ENCODE measurements around the gene ALPG.
"Not testable (repeated sequence)": the region's sequence is repeated elsewhere in the genome, so short reads cannot be mapped to it uniquely, and the experiment has no call there.

ALPG gene

DNA sequence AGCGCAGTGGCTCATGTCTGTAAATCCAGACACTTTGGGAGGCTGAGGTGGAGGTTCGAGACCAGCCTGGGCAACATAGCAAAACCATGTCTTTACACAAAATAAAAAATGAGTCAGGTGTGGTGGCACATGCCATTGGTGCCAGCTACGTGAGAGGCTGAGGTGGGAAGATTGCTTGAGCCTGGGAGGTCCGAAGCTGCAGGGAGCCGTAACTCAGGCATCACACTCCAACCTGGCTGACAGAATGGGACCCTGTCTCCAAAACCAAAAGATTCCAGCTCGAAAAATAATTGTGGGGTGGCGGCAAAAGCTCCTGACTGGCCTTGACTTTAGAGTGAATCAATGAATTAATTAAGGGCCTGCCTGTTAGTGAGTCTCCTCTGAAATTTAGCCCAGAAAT lies 29.3 kb upstream of the ALPG start:
- DNase-seq (ENCODE audit: low spot score): no peak

DNA sequence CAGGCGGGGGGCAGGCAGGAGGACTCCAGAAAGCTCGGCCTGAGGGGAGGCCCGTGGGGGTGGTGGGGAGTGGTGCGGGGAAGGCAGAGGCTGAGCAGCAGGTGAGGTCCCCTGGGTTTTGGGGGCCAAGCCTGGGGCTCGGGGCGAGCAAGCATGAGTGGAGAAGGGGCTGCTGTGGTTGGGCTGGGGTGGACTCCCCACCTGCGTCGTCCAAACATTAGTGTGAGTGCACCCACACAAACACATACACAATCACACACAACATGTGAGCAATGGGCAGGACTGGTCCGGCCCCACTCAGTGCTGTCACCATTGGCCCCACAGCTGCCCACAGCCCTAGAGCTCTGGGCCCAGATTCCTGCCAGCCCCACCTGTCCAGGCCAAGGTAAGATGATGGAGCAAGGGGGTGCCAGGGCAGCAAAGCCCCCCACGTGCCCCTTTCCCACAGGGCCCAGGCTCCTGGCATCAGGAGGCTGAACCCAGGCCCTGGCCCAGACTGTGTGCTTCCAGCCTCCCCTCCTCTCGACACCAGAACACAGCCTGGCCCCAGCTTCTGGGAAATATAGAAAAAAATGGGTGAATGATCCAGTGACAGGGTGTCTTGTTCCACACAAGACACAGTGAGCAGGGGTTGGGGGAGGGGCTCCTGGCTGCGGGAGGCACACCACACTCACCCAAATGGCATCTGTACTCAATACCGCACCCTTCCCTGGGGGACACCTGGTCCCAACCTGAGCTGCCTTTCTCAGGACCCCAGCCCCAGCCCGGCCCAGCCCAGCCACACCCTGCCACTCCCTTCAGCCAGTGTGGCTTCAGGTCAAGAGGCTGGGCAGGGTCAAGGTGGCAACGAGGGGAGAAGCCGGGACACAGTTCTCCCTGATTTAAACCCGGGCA lies 28.6 kb upstream of the ALPG start:
- no peak for DNase-seq (ENCODE audit: low spot score)

DNA sequence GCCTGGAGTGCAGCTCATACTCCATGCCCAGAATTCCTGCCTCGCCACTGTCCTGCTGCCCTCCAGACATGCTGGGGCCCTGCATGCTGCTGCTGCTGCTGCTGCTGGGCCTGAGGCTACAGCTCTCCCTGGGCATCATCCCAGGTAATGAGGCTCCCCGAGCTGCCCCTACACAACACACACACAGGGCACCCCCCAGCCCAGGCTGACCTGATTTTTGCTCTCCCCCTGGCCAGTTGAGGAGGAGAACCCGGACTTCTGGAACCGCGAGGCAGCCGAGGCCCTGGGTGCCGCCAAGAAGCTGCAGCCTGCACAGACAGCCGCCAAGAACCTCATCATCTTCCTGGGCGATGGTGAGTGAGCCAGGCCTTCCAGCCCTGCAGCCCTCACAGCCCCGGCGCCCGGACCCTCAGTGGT lies 27.9 kb upstream of the ALPG start, which contains the start of gene ALPP:
Gene ALPP (plus strand): TSS at position 17 of the 417 bp plus-strand sequence. CDS start 52 bp downstream, at position 69.
- not testable (repeated sequence) for DNase-seq (ENCODE audit: low spot score)

DNA sequence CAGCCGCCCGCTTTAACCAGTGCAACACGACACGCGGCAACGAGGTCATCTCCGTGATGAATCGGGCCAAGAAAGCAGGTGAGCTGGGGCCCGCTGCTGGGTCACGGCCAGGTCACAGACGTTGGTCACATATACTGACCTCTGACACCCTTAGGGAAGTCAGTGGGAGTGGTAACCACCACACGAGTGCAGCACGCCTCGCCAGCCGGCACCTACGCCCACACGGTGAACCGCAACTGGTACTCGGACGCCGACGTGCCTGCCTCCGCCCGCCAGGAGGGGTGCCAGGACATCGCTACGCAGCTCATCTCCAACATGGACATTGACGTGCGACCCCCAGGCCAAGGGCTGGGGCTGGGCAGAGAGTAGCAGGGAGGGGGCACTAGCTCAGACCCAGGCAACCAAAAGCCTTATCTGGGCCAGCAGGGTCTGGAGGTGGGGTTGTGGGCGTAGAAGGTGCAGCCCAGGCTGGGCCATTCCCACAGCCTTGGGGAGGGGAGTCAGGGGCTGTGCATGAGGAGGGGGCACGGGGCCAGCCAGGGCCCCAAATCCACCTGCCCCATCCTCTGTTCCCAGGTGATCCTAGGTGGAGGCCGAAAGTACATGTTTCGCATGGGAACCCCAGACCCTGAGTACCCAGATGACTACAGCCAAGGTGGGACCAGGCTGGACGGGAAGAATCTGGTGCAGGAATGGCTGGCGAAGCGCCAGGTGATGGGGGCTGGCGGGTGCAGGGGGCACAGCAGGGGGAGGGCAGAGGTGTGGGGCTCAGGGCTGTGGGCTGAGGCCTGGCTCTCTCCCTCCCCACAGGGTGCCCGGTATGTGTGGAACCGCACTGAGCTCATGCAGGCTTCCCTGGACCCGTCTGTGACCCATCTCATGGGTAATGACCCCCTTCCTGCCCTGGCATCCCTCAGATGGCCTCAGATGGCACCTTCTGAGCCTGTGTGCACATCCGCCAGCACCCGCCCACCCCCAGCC lies 26.7 kb upstream of the ALPG start:
- DNase-seq (ENCODE audit: low spot score): not testable (repeated sequence)

DNA sequence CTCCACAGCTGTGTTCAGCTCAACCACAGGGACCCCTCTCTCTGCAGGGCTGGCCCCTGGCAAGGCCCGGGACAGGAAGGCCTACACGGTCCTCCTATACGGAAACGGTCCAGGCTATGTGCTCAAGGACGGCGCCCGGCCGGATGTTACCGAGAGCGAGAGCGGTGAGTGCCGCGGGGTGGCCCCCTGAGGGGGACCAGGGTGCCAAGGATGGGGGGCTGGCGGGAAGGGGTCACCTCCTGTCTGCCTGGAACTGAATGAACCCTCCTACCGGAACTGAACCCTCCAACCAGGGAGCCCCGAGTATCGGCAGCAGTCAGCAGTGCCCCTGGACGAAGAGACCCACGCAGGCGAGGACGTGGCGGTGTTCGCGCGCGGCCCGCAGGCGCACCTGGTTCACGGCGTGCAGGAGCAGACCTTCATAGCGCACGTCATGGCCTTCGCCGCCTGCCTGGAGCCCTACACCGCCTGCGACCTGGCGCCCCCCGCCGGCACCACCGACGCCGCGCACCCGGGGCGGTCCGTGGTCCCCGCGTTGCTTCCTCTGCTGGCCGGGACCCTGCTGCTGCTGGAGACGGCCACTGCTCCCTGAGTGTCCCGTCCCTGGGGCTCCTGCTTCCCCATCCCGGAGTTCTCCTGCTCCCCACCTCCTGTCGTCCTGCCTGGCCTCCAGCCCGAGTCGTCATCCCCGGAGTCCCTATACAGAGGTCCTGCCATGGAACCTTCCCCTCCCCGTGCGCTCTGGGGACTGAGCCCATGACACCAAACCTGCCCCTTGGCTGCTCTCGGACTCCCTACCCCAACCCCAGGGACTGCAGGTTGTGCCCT lies 25.2 kb upstream of the ALPG start:
- DNase-seq (ENCODE audit: low spot score): not testable (repeated sequence)

GRCh38 chr2:232382331-232383225 lies 24.1 kb upstream of the ALPG start:
- DNase-seq (ENCODE audit: low spot score): no peak

GRCh38 chr2:232384466-232384865 lies 22.2 kb upstream of the ALPG start:
- DNase-seq (ENCODE audit: low spot score): no peak

GRCh38 chr2:232385058-232385457 lies 21.6 kb upstream of the ALPG start:
- DNase-seq (ENCODE audit: low spot score): not testable (repeated sequence)

DNA sequence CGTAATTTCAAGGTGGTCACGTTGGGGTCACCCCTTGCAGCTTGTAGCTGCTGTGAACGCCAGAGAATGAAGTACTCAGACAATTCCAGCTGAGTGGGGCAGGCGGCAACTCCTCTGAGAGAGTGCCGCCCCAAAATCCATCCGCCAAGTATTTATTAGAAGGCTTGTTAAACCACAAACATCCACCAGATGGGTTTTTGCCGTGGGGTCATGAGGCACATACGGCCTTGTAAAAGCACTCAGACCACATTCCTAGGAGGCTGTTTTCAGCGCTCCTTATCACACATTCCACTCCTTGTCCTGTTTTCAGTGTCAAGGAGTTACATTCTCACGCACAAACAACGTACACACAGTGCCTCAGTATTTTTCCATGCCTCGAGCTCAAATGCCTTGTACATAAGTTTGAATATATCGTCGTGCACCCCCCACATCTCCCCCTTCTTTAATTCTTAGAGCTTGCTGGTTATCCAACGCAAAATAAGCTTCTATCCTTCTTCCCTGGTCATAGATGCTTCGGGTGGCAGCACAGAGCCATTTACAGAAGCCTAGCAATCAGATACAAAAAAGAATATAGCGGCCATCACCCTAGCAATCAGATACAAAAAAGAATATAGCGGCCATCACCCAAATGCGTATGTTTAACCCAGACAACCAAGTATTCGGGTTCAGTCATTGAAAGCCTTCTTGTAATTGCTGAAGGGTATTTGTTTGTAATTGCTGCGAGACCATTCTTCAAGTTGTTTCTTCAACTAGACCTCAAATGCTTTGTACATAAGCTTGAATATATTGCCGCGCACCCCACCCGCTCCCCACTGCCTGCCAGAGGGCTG lies 20.8 kb upstream of the ALPG start:
- DNase-seq (ENCODE audit: low spot score): peak; percentile 61

DNA sequence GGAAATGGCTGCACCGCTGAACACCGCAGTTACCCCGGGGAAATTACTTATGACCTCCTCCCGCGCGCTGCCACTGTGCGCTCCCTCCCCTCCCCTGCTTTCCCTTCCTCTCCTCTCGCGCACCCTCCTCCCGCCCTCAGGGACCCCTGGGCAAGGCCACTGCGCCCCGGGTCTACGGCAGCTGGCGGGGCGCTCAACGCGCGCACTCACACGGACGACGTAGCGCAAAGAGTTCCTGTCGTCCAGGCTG lies 20.2 kb upstream of the ALPG start:
- DNase-seq (ENCODE audit: low spot score): no peak

DNA sequence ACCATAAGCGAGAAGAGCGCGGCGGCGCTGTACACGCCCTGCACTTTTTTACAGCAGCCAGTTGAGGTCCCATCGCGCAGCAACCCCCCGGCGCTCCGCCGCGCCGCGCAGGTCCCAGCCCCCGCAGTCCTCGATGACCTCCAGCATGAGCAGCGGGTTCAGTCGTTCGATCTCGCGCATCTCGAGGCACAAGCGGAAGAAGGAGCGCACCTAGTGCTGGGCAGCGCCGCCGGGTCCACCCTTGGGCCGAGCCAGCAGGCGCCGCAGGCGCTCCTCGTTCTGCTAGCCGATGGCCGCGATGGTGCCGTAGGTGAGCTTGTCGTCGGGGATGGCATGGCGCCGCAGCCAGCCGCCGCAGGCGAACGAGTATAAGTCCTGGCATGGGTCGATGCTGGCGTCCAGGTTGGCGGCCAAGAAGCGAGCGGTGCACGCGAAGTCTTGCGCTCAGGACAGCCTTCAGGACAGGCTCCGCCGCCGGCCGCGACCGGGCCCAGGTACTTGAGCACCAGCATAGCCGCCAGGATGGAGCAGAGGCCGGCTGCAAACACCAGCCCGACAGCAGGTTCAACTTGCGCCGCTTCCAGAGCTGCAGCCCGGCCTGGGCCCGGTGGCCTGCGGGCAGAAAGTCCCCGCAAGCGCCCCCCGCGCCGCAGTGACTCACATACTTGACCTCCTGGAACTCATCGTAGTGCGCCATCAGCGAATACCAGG lies 19.7 kb upstream of the ALPG start:
- no peak for DNase-seq (ENCODE audit: low spot score)

GRCh38 chr2:232387451-232388171 lies 19.0 kb upstream of the ALPG start:
- DNase-seq (ENCODE audit: low spot score): no peak

GRCh38 chr2:232388324-232388891 lies 18.2 kb upstream of the ALPG start:
- no peak for DNase-seq (ENCODE audit: low spot score)

GRCh38 chr2:232389327-232389726 lies 17.3 kb upstream of the ALPG start:
- no peak for DNase-seq (ENCODE audit: low spot score)

- DNase-seq (ENCODE audit: low spot score): no peak
Observed at GRCh38 chr2:232390661-232391060, 16.0 kb upstream of the ALPG start.

- DNase-seq (ENCODE audit: low spot score): no peak
Observed at GRCh38 chr2:232393556-232393955, 13.1 kb upstream of the ALPG start.

GRCh38 chr2:232394431-232394830 lies 12.2 kb upstream of the ALPG start:
- DNase-seq (ENCODE audit: low spot score): not testable (repeated sequence)

DNA sequence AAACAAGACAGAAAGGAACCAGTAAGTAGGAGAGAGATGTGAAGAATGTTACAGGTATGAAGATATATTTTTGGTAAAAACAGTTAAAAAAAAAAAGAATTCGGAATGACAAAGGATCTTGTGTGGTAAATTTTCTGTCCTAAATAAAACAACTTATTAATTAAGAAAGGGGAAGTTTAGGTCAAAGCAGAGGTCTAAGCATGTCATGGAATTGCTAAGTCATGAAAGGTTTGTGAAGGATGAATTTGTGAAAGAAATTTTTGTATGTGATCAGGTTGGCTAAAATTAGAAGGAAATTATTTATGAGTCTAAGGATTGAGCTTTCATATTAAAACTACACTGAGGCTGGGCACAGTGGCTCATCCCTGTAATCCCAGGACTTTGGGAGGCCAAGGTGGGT lies 11.1 kb upstream of the ALPG start:
- DNase-seq (ENCODE audit: low spot score): no peak

Measured in AG08396 (cell line).